PC-9 (cell line): Measurements from ENCODE around the gene DBX1. TPM values are rescaled to one million over a fixed set of nuclear protein-coding genes. Genes with fewer than 3 reads are reported as not detected.

Source experiments
- total RNA-seq: library from RNA; stranded (reverse); gene quantifications from 2 replicates; pipeline ENCODE4 v1.2.3, GENCODE V29; 2021

Gene DBX1
- total RNA-seq, 1 experiment from 2014 or later: not detected

Other genes with a start within 250 kb of the DBX1 start
- gene HTATIP2, start 203.2 kb upstream of the DBX1 start, total RNA-seq: 180 and 194 TPM in 2 replicates
- 20.9 and 23.6 TPM in 2 replicates for gene PRMT3, start 227.2 kb upstream of the DBX1 start, total RNA-seq